OCI-LY3 (cell line): ENCODE results near the gene TSGA10IP.

Source experiments
- H2AFZ ChIP-seq: fragments of 200-600, 300-600 bp; shearing (Covaris generic); 2 replicates; pipeline ENCODE4 v1.6.0; 2014; ENCODE audit warnings: antibody characterized with exemption, low read depth, low read length
- H3K27ac ChIP-seq: fragments of 200-600, 300-600 bp; sonication (generic); 2 replicates; pipeline ENCODE4 v1.5.1; 2014; ENCODE audit warnings: mild to moderate bottlenecking, low read length, moderate library complexity, mixed read lengths
- H3K27me3 ChIP-seq: fragments of 200-600, 300-600 bp; sonication (generic); 2 replicates; pipeline ENCODE4 v1.6.1; 2014; ENCODE audit warnings: low read depth, low read length, mixed read lengths
- H3K36me3 ChIP-seq: fragments of 200-600, 300-600 bp; sonication (generic); replicated peaks from 2 replicates; pipeline ENCODE3; 2014; ENCODE audit warnings: low read depth, low read length, mixed read lengths
- H3K4me1 ChIP-seq: fragments of 300-600, 200-600 bp; sonication (generic); 2 replicates; pipeline ENCODE4 v1.6.1; 2014; ENCODE audit warnings: low read length, mixed read lengths
- H3K4me2 ChIP-seq: fragments of 200-600, 300-600 bp; sonication (generic); 2 replicates; pipeline ENCODE4 v1.6.1; 2014; ENCODE audit warnings: low read length, mixed read lengths
- H3K4me3 ChIP-seq: fragments of 300-600, 200-600 bp; sonication (generic); 2 replicates; pipeline ENCODE4 v1.5.1; 2014; ENCODE audit warnings: antibody characterized with exemption, mild to moderate bottlenecking, low read length, moderate library complexity
- H3K79me2 ChIP-seq: fragments of 300-600, 200-600 bp; shearing (Covaris generic); 2 replicates; pipeline ENCODE4 v1.6.1; 2014; ENCODE audit warnings: mild to moderate bottlenecking, low read length, mixed read lengths
- H3K9ac ChIP-seq: fragments of 300-600, 200-600 bp; shearing (Covaris generic); 2 replicates; pipeline ENCODE4 v1.6.0; 2014; ENCODE audit warnings: mild to moderate bottlenecking, low read length, moderate library complexity
- H3K9me3 ChIP-seq: fragments of 200-600, 300-600 bp; shearing (Covaris generic); 2 replicates; pipeline ENCODE4 v1.6.1; 2014; ENCODE audit warnings: low read length, mixed read lengths; ENCODE audit not compliant: insufficient read depth
- H4K20me1 ChIP-seq: fragments of 200-600, 300-600 bp; sonication (generic); 2 replicates; pipeline ENCODE4 v1.6.1; 2016; ENCODE audit warnings: low read length, mixed read lengths; ENCODE audit not compliant: insufficient read depth
- EZH2phosphoT487 ChIP-seq: fragments of 200-600 bp; shearing (Covaris generic); IDR thresholded peaks from 2 replicates; pipeline ENCODE4 v1.6.1; 2018; ENCODE audit warnings: antibody characterized with exemption, mixed run types, low read depth
- TF ChIP-seq, protein P1 (sequence below): fragments of 200-600, 300-600 bp; sonication (generic); IDR thresholded peaks from 2 replicates; pipeline ENCODE4 v1.5.1; 2014; ENCODE audit warnings: antibody characterized with exemption, low read length, low read depth

The TSGA10IP gene

DNA sequence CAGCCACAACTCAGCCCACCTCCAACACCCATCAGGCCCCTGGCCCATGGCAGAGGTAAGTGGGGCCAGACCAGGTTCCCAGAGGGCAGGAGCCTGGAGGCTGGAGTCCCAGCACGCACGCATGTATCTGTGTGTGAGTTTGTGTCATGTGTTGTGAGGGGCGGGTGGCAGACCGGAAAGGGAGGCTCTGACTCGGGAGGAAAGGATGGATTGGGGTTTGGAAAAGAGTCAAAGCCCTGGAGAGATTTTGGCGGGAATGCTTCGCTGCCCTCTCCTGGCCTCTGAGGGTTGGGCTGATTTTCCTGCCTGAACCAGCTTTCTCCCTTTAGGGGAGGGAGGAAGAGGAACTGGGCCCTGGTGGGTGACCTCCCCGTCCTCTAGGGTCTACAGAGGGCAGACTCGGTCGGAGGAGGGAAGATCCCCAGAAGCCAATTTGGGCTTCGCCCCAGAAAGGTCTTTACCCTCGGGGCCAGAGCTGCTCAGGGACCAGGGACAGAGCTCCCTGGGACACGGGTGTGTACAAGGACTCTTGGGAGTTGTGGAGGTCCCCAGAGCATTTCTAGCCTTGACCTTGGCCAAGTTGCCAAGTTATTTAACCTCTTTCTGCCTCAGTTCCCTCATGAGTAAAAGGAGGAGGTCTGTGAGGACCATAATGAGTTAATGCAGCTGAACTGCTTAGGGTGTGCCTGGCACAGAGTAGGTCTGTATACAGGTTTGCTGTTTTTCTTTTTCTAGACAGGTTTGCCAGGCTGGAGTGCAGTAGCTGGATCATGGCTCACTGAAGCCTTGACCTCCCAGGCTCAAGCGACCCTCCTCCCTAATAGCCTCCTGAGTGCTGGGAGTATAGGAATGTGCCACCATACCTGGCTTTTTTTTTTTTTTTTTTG, 33.4 kb upstream of the TSGA10IP start:
- no peak overlapping the region for H3K27ac ChIP-seq
- H3K36me3 ChIP-seq, result no peaks in the 10 kb centered on the region
- no peaks in the 10 kb centered on the region for H4K20me1 ChIP-seq
- no peaks in the 10 kb centered on the region for H3K9me3 ChIP-seq
- TF ChIP-seq, protein P1, sequence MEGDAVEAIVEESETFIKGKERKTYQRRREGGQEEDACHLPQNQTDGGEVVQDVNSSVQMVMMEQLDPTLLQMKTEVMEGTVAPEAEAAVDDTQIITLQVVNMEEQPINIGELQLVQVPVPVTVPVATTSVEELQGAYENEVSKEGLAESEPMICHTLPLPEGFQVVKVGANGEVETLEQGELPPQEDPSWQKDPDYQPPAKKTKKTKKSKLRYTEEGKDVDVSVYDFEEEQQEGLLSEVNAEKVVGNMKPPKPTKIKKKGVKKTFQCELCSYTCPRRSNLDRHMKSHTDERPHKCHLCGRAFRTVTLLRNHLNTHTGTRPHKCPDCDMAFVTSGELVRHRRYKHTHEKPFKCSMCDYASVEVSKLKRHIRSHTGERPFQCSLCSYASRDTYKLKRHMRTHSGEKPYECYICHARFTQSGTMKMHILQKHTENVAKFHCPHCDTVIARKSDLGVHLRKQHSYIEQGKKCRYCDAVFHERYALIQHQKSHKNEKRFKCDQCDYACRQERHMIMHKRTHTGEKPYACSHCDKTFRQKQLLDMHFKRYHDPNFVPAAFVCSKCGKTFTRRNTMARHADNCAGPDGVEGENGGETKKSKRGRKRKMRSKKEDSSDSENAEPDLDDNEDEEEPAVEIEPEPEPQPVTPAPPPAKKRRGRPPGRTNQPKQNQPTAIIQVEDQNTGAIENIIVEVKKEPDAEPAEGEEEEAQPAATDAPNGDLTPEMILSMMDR, result peak; percentile 56
- TF ChIP-seq EZH2phosphoT487, result no peak
- H3K9ac ChIP-seq, result peak overlapping the region; percentile 5; the same call in 1 of the 2 replicates
- peak overlapping the region; percentile 13; the same call in 1 of the 2 replicates for H2AFZ ChIP-seq
- H3K4me2 ChIP-seq, result peak overlapping the region; percentile 34
- peaks cover 20% of the 10 kb centered on the region for H3K27me3 ChIP-seq
- no peak overlapping the region for H3K4me3 ChIP-seq
- H3K79me2 ChIP-seq, result no peaks in the 10 kb centered on the region
- peaks cover 25% of the 10 kb centered on the region for H3K4me1 ChIP-seq

DNA sequence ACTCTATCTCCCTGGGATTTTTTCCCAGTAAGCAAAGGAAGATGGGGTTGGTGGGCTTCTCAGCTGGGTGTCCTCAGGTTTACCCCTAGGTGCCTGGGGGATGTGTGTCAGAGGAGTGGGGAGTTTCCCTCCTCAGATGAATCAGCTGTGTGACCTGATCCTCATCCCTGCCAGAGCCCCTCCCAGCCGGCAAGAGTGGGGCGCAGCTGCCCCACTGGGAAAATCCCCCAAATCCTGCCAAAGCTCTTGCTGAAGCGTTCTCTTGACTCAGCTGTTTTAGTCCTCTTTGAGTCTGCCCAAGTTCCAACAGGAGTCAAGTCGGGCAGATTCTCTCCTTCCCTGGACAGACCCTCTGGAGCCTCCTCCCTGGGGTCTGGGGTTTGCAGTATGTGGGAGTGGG, 32.4 kb upstream of the TSGA10IP start:
- Histone ChIP-seq H3K79me2 (peaks cover 9% of the 10 kb centered on the region), H3K9ac (no peak overlapping the region), H3K4me2 (peak overlapping the region; percentile 48), H3K4me3 (no peak overlapping the region), H3K27ac (no peak overlapping the region), H3K27me3 (peaks cover 13% of the 10 kb centered on the region), H3K4me1 (peaks cover 29% of the 10 kb centered on the region), H2AFZ (no peak overlapping the region), H3K36me3 (peaks cover 5% of the 10 kb centered on the region), H4K20me1 (no peaks in the 10 kb centered on the region), H3K9me3 (no peaks in the 10 kb centered on the region)
- TF ChIP-seq, protein P1, result no peak
- TF ChIP-seq EZH2phosphoT487, result no peak

DNA sequence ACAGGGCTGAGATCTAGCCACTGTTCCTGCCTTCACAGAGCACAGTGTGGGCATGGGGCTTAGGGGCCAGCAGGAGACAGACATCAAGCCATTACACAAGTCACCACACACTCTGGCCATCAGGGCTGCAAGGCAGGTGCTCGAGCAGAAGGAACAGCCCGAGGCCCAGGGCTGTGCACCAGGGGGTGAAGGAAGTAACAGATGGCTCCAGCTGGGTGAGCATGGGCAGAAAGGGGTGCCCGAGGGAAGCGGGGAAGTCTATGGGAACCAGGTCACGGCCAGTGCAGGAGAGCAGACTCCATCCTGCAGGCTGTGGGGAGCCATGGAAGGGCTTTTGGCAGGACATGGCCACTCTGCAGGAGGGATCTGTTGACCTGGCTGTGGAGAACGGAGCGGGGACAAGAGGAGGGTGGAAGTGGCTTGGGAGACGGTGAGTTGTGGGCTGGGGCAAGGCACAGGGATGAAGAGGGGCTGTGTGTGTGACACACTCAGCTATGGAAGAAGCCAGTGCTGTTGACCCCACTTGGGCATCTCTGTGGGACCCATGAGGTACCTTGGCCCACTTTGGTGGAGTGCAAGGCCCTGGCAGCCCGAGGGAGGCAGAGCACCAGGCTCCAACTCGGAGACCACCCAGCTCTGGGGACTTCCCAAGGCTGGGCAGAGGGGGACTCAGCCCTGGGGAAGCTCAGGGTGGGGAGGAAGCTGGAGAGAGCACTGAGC, 30.0 kb upstream of the TSGA10IP start:
- no peak for TF ChIP-seq EZH2phosphoT487
- TF ChIP-seq, protein P1, result no peak
- Histone ChIP-seq H3K27me3 (no peaks in the 10 kb centered on the region), H3K4me1 (peaks cover 31% of the 10 kb centered on the region), H2AFZ (no peak overlapping the region), H3K4me2 (no peak overlapping the region), H4K20me1 (no peaks in the 10 kb centered on the region), H3K9me3 (no peaks in the 10 kb centered on the region), H3K9ac (no peak overlapping the region), H3K4me3 (no peak overlapping the region), H3K27ac (no peak overlapping the region), H3K36me3 (peaks cover 5% of the 10 kb centered on the region), H3K79me2 (peaks cover 23% of the 10 kb centered on the region)

DNA sequence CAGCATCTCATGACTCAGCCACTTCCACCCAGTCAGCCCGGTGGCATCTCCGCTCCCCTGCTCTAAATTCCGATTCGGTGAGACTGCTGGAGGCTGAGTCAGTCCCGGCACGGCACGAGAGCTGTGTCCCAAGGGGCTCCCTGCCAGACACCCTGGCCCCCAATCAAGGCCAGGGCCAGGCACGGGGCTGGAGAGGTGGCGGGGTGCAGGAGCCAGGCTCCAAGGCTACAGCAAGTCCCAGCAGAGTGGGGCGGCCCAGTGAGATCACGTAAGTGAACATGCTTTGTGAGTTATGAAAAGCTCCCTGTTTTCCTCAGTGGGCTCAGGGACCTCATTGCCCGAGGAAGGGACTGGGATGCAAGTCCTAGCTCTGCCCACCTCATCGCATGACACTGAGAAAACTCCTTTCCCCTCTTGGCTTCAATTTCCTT, 29.4 kb upstream of the TSGA10IP start:
- no peak overlapping the region for H2AFZ ChIP-seq
- no peak overlapping the region for H3K27ac ChIP-seq
- peaks cover 27% of the 10 kb centered on the region for H3K79me2 ChIP-seq
- H3K4me3 ChIP-seq, result no peak overlapping the region
- H3K4me2 ChIP-seq, result no peak overlapping the region
- TF ChIP-seq, protein P1, result no peak
- no peak for TF ChIP-seq EZH2phosphoT487
- H3K4me1 ChIP-seq, result peaks cover 36% of the 10 kb centered on the region
- no peaks in the 10 kb centered on the region for H4K20me1 ChIP-seq
- H3K36me3 ChIP-seq, result peaks cover 10% of the 10 kb centered on the region
- H3K27me3 ChIP-seq, result no peaks in the 10 kb centered on the region
- H3K9me3 ChIP-seq, result no peaks in the 10 kb centered on the region
- H3K9ac ChIP-seq, result no peak overlapping the region
